ENCODE data around the gene UROS.

UROS gene

DNA sequence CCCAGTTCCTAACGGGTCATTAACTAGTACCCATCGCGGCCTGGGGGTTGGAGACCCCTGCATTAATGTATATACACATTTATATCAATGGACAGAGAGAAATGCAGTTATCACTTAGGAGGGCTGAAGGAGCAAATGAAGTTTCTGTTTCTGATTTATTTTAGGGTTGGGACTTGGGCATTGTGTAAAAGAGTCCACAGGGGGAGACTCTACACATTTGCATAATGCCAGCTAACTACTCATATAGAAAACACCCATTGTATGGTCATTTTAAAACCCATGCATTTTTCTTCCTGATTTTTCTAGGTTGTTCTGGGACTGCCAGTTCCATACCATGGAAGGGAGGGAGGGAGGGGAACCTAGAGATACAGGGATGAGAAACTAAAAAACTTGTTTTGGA lies 23.8 kb upstream of the UROS start:
- TF ChIP-seq, protein P1, sequence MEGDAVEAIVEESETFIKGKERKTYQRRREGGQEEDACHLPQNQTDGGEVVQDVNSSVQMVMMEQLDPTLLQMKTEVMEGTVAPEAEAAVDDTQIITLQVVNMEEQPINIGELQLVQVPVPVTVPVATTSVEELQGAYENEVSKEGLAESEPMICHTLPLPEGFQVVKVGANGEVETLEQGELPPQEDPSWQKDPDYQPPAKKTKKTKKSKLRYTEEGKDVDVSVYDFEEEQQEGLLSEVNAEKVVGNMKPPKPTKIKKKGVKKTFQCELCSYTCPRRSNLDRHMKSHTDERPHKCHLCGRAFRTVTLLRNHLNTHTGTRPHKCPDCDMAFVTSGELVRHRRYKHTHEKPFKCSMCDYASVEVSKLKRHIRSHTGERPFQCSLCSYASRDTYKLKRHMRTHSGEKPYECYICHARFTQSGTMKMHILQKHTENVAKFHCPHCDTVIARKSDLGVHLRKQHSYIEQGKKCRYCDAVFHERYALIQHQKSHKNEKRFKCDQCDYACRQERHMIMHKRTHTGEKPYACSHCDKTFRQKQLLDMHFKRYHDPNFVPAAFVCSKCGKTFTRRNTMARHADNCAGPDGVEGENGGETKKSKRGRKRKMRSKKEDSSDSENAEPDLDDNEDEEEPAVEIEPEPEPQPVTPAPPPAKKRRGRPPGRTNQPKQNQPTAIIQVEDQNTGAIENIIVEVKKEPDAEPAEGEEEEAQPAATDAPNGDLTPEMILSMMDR (IDR thresholded peaks at IDR 0.05; ENCODE audit: borderline replicate concordance, insufficient read depth, low read depth, low read length), result no peak

DNA sequence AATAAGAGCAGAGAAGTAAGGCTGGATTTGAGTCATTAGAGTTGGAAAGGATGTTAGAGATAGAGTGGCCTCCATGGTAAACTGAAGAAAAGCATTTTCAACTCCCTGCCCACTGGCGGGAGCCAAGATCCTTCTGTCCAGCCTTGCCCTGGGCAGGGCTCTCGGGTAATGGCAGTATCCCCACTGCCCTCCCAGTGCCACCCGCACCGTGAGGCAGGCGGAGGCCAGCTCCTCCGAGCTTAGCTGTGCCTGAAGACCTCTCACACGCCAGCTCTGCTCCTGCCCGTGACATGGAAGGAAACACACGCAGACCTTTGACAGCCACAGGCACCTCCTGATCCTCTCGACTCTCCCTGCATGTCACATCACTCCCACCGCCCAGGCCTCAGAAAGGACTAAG lies 22.6 kb upstream of the UROS start:
- TF ChIP-seq, protein P1 (IDR thresholded peaks at IDR 0.05; ENCODE audit: borderline replicate concordance, insufficient read depth, low read depth, low read length), result no peak
- no peak overlapping the region for H3K4me3 ChIP-seq (ENCODE audit: low read depth, low read length)

More for the DNA sequence above, 23.8 kb upstream of the UROS start:
- no peak overlapping the region for H3K4me3 ChIP-seq (ENCODE audit: low read depth, low read length)

DNA sequence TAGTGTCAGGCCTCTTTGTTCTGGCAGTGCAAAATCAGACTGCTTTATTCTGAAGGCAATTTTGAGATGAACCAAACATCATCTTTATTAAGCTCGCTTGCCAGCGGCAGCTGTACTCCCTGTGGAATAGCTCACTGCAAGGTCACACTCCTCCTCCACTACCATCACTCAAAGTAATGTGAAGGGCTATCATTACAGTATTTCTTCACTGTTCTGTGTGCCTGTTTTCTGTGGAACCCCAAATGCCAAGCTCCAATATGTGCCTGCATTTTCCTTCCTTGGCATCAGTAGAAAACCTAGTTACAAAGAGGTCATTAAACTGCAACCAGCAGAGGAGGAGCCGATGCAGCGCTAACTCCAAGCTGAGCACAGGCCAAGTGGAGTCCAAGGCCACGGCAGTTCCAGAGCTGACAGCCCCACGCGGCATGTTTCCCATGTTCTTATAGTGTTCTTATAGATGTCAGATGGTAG lies 21.7 kb upstream of the UROS start:
- no peak overlapping the region for H3K4me3 ChIP-seq (ENCODE audit: low read depth, low read length)
- TF ChIP-seq, protein P1 (IDR thresholded peaks at IDR 0.05; ENCODE audit: borderline replicate concordance, insufficient read depth, low read depth, low read length), result no peak

DNA sequence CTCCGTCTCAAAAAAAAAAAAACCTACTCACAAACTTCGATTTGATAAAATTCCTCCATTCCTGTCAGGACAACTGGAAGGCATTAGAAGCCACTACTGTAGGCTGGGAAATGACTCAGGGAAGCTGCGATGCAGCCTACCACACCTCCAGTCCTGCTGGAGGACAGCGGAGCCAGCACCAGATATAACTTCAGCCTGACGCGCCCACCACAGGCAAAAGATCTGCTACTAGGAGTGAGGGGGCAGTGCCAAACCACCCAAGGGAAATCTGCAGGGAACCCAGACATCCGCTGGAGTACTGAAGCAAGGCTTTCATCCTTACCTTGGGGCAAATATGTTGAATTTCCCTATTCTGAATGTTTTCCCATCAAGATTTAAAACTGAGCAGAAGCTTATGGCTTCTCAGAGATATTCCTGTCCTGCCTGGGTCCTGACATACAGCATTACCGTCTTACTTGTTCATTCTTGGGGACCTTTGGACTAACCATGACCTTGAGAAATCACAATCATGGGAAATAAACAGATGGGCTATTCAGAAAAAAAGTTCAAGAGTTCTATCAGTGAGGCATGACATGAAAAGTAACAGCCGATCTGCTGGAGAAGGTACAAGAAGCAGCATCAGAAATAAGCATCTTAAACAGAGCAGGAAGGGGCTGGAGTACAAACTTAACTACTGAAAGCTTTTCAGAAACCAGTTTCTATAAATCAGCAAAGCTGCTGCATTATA lies 20.7 kb upstream of the UROS start:
- TF ChIP-seq, protein P1 (IDR thresholded peaks at IDR 0.05; ENCODE audit: borderline replicate concordance, insufficient read depth, low read depth, low read length), result no peak
- no peak overlapping the region for H3K4me3 ChIP-seq (ENCODE audit: low read depth, low read length)

DNA sequence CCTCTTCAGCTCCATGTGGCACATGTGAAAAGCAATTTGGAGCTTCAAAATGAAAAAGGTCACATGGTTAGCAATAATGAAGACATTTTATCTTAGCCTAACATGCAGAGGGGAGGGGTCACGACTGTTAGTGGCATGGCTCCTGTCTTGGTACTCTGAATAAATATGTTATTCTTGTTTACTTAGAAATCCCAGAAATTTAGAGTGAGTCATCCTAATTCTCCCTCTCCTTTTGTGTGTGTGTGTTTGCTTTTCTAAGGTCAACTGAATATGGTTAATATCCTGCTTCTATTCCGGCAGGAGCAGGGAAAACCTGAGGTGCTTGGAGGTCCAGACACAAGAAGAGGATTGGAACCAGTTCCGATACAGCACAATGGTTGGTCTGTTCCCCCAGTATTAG lies 17.9 kb upstream of the UROS start:
- TF ChIP-seq, protein P1 (IDR thresholded peaks at IDR 0.05; ENCODE audit: borderline replicate concordance, insufficient read depth, low read depth, low read length), result no peak
- H3K4me3 ChIP-seq (ENCODE audit: low read depth, low read length), result no peak overlapping the region

DNA sequence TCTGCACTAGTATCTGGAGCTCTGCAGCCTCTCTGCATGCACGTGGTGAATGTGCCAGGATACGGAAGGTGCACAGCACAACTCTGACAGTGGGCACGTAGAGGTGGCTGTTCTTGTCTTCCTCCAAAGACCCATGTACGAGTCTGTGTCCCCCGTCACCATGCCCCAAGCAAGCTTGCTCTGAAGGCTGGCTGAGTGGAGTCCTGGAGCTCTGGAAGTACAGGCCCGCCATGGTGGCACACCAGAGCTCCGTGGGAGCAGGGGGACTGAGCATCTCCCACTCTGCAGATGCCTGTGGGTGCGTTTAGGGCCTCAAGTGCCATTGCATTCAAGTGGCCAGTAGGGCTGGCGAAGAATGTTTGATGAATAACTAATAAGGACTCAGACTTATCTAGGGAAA lies 17.3 kb upstream of the UROS start:
- H3K4me3 ChIP-seq (ENCODE audit: low read depth, low read length), result no peak overlapping the region
- TF ChIP-seq, protein P1 (IDR thresholded peaks at IDR 0.05; ENCODE audit: borderline replicate concordance, insufficient read depth, low read depth, low read length), result no peak

Measured in GM12875 (cell line).